ENCODE results near the gene EEF1AKMT4. TPM values are rescaled to one million over a fixed set of nuclear protein-coding genes. Genes with fewer than 3 reads are reported as not detected.

Gene EEF1AKMT4
- total and polyA plus RNA-seq, 2 of the 8 experiments (the other 6 are each of a cell fraction or from before 2014, with no cell fraction given): 9.3 to 30.1 TPM

DNA sequence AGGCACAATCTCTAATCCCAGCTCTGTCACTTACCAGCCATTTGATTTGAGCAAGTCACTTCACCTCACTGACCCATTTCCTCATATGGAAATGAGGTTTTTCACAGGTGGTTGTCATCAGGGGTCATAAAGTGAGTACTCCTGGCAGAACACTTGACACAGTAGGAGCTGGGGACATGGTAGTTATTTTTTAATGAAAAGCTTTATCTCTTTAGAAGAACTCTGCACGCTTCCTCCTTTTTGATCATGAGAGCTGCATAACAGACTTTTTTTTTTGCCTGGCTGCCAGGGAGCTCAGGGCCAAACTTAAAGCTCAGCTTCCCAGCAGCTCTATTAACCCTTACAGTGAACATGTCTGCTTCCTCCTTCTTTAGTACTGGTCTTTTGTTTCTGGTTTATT is 11.7 kb upstream of the EEF1AKMT4 start (continued):
- TF ChIP-seq CHD7 (IDR thresholded peaks at IDR 0.05; ENCODE audit: insufficient replicate concordance, low read length): no peak
- TF ChIP-seq, protein P1, sequence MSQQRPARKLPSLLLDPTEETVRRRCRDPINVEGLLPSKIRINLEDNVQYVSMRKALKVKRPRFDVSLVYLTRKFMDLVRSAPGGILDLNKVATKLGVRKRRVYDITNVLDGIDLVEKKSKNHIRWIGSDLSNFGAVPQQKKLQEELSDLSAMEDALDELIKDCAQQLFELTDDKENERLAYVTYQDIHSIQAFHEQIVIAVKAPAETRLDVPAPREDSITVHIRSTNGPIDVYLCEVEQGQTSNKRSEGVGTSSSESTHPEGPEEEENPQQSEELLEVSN (IDR thresholded peaks at IDR 0.05): no peak
- no peak for TF ChIP-seq RAD21 (IDR thresholded peaks at IDR 0.05 in 1 of 2, conservative IDR thresholded peaks at IDR 0.05 in 1 of 2; ENCODE audit: low read depth in 2 of 2, low read length in 2 of 2)
- TF ChIP-seq JUN (IDR thresholded peaks at IDR 0.05; ENCODE audit: low read depth, low read length): no peak
- TF ChIP-seq RBBP5 (IDR thresholded peaks at IDR 0.05; ENCODE audit: borderline replicate concordance, low read depth, low read length): no peak
- no peak for TF ChIP-seq BACH1 (IDR thresholded peaks at IDR 0.05; ENCODE audit: low read length)
- TF ChIP-seq CHD1 (IDR thresholded peaks at IDR 0.05; ENCODE audit: low read depth, low read length): no peak
- TF ChIP-seq RXRA (IDR thresholded peaks at IDR 0.05; ENCODE audit: insufficient read depth, low read depth, low read length): no peak
- no peak for TF ChIP-seq TEAD4 (IDR thresholded peaks at IDR 0.05; ENCODE audit: low read depth, low read length)
- TF ChIP-seq SP4 (IDR thresholded peaks at IDR 0.05; ENCODE audit: low read length): no peak
- TF ChIP-seq CTBP2 (IDR thresholded peaks at IDR 0.05; ENCODE audit: borderline replicate concordance, insufficient read depth, insufficient read length, low read length): no peak

Data from H1 (cell line).